NCI-H69 (cell line): ENCODE data around the gene WDR87.
"Not testable (repeated sequence)": the region's sequence is repeated elsewhere in the genome, so short reads cannot be mapped to it uniquely, and the experiment has no call there.

Source experiments
- DNase-seq: peaks from one replicate; lab custom pipeline; 2025; lab: John Stamatoyannopoulos, UW

Gene WDR87

DNA sequence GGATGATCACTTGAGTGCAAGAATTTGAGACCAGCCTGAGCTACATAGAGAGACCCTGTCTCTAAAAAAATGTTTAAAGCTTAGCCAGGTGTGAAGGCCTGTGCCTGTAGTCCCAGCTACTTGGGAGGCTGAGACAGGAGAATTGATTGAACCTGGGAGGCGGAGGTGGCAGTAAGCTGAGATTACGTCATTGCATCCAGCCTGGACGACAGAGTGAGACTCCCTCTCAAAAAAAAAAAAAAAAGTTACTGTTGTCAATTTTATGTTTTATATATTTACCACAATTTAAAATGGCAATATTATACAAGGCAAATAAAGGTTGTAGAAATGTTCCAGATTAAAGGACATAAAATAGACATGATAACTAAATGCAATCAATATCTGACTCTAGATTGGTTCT is 29.2 kb downstream of the WDR87 start:
- DNase-seq = no peak

DNA sequence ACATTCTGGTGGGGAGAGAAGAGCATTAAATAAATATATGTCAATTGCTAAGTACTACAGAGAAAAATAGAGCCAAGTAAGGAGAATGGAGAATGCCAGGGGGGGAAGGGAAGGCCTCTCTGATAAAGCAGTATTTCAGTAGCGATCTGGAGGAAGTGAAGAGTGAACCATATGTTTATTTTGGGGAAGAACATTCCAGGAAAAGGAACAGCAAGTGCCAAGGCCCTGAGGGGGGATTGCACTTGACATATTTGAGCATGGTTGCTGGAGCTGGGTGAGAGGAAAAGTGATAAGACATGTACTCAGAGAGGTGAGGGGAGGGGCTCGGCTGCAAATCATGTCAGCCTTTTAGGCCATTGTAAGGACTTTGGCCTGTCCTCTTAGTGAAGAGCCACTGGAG is 30.4 kb downstream of the WDR87 start:
- DNase-seq = no peak

DNA sequence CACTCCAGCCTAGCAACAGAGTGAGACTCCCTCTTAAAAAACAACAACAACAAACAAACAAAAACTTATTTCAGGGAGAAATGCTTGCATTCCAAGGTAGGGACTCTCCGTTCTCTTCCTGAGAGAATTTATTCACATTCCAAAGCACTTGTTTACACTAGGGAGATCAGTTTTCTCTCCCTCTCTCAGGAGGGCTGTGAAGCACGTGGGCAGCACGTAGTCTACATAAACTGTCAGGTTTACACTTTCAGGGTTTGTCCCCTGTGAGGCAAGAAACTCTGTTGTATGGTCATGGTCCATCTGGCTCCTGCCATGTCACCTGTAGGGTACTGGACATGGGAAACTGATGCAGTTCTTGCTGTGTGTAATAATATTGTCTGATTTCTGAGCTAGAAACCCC is 31.6 kb downstream of the WDR87 start:
- DNase-seq = no peak

DNA sequence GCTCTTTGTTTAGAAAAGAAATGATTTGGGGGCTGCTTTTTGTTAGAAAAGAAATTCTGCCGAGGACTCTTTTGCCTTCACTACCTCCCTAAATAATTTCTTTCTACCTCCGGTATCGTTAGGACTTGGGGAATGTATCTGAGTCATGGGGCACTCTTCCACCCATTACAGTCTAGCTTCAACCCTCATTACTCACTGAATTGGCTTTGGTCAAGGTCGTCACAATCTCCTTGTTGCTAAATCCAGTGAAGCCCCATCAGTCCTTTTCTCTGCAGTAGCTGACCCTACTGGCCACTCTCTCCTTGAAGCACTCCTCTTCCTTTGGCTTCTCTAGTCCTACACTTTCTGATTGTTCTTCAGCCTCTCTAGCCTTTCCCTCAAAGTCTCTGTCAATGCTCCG is 34.0 kb downstream of the WDR87 start:
- DNase-seq = no peak

DNA sequence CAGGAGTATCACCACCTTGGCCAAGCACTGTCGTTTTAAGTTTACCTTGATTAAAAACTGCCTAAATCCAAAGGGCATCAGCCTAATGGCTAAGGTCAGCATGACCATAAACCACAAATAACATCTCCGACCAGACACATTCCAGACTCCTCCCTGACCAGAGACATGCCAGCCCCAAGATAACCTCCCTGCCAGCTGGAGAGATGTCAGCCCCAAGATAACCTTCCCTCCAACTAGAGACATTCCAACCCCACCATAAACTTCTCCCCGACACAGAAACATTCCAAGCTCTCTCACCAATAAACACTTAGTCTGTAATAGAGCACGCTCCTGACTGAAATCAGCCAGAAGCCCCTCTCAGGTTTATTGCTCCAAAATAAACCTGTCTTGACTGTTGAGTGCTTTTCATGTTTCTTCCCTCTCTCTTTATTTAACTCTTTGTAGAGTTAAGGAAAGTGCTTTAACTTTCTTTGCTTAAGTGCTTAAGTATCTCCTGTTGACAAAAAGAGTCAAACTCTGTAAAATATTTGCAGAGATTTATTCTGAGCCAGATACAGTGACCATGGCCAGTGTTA is 36.5 kb downstream of the WDR87 start:
- no peak for DNase-seq

DNA sequence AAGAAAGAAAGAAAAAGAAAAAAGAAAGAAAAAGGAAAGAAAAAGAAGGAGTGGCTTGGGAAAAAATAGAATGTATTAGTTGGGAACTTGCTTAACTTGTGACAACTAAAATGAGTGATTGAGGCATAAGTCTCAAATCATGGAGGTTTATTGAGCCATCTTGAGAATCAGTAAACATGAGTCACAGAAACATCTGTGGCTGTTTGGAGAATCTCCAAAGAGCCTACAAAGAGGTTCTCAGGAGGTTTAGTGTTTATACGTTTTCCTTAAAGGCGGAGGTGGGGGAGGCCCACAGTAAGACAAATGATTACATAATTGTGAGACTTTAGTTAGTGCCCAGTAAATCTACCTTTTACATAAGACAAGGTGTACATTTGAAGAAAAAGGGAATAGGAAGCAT is 38.6 kb downstream of the WDR87 start:
- no peak for DNase-seq

DNA sequence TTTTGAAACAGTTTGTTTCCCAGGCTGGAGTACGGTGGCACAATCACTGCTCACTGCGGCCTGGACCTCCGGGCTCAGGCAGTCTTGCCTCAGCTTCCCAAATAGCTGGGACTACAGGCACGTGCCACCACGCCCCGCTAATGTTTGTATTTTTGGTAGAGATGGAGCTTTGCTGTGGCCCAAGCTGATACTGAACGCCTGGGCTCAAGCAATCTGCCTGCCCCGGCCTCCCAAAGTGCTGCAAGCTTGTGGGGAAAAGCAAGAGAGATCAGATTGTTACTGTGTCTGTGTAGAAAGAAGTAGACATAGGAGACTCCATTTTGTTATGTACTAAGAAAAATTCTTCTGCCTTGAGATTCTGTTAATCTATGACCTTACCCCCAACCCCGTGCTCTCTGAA is 40.5 kb downstream of the WDR87 start:
- not testable (repeated sequence) for DNase-seq

DNA sequence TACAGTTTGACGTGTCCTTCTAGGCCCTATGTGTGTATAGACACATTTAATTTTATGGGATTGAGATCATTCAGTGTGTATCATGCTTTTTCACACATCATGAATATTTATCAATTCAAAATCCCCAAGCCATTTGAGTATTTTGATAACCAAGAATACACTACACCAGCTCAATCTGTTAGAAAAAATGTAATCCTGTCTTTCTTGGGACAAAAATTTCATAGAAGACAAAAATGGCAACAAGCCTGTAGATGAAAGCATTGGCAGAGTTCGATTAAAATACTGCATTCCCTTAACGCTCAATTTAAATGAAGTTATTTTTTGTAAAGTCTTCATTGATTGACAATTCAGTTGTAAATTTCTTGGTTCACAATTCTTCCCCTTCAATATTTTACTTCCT is 41.9 kb downstream of the WDR87 start:
- DNase-seq = no peak

DNA sequence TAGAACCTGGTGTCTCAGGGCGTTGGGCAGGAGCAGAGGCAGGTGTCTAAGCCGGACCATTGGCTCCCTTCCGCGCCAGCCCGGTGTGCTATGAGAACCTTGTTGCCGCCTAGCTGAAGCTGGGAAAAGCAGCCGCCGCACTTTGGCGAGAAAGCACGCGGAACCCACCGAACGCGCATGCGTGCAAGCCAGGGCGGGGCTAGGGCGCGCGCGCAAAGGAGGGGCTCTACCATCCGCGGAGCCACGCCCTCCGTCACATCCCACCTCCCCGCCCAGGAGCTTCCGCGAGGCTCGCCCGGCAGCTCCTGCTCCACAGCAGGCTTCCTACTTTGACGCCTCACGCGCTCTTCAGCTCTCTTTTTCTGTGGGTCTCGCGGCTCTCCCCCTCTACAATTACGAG is 51.3 kb downstream of the WDR87 start:
- no peak for DNase-seq

DNA sequence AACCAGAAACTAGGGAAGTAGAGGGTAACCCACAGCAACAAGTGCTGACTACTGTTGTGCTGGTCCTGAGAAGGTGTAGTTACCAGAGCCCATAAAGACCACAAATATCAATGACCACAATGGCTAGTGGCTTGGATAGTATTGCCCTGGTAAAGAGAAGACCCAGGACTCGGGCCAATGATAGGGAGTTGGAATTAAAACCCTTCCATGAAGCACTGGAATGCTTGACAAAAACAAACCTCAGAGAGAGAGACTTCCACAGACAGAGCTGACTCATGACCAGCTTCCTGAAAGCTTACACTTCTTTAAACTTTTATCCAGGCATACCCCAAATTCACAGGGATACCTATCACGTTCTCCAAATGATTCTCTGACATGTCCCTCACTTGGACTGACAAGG is 60.5 kb downstream of the WDR87 start:
- DNase-seq = no peak
